ENCODE data around the gene AMDHD2.

GRCh38 chr16:2487517-2487842 is 32.7 kb upstream of the AMDHD2 start:
- TF ChIP-seq EZH2 (IDR thresholded peaks at IDR 0.05): no peak
- no peak for TF ChIP-seq POLR2AphosphoS5 (IDR thresholded peaks at IDR 0.05; ENCODE audit: borderline replicate concordance, low read depth, low read length)
- TF ChIP-seq FOXP2 (optimal IDR thresholded peaks at IDR 0.05; ENCODE audit: control extremely low read depth, extremely low read length, insufficient read depth): no peak
